Measurements from ENCODE around the gene ADAMTSL2.

DNA sequence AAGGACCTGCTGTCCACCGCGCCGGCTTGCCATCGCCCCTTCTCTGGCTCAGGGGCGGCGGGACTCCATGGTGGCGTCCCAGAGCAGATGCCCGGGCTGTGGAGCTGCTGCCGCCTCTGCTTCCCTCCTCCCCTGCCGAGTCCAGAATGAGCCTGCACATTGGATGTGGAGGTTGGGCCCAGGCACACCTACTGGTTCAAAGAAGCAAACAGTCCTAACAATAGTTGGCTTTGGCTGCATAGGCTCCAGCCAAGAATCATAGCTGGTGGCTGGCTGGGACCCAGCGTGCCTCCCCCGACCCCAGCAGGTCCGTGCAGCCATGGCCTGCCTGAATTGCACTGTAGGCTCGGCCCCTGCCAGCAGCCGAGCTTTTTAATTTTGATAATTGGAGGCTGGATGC is 25.8 kb downstream of the ADAMTSL2 start:
- TF ChIP-seq ESRRG (CRISPR knock-in tag; IDR thresholded peaks at IDR 0.05) = no peak
- TF ChIP-seq ZFP30 (CRISPR knock-in tag; IDR thresholded peaks at IDR 0.05) = no peak
